HepG2 (cell line): ENCODE data around the gene SDHAF3. TPM values are rescaled to one million over a fixed set of nuclear protein-coding genes. Genes with fewer than 3 reads are reported as not detected.

ENCODE experiments used
- HOXA7 ChIP-seq: sonication (generic); formaldehyde crosslinking; IDR thresholded peaks from 2 replicates; pipeline ENCODE4 v1.8.1; 2022; ENCODE audit warnings: mild to moderate bottlenecking, missing genetic modification reagents, moderate library complexity
- KAT2B ChIP-seq: fragments of 150-350 bp; IDR thresholded peaks from 2 replicates; pipeline ENCODE4 v1.6.1; 2014; ENCODE audit warnings: low read depth, low read length, borderline replicate concordance
- KLF6 ChIP-seq: IDR thresholded peaks from 2 replicates; pipeline ENCODE4 v1.8.0; 2016; ENCODE audit warnings: missing biosample characterization, missing genetic modification reagents
- MAFF ChIP-seq: IDR thresholded peaks from 2 replicates; pipeline ENCODE4 v1.6.1; 2011; ENCODE audit warnings: low read depth, low read length, improper control_type of control experiment
- NR3C1 ChIP-seq: sonication (generic); formaldehyde crosslinking; IDR thresholded peaks from 2 replicates; pipeline ENCODE4 v1.4.0; 2020; ENCODE audit warnings: missing genetic modification reagents
- POLR2G ChIP-seq: fragments of 200-400 bp; formaldehyde crosslinking; IDR thresholded peaks from 2 replicates; pipeline ENCODE4 v1.6.1; 2018; ENCODE audit warnings: mild to moderate bottlenecking, low read depth, low read length, moderate library complexity
- PRPF4 ChIP-seq: fragments of 200-400 bp; formaldehyde crosslinking; IDR thresholded peaks from 2 replicates; pipeline ENCODE4 v1.6.1; 2016; ENCODE audit warnings: low read length, low read depth; ENCODE audit not compliant: poor library complexity, severe bottlenecking
- SRSF4 ChIP-seq: fragments of 200-400 bp; formaldehyde crosslinking; IDR thresholded peaks from one replicate; pipeline ENCODE4 v1.6.1; 2018; ENCODE audit warnings: mild to moderate bottlenecking, low read depth, low read length, moderate library complexity; ENCODE audit not compliant: poor library complexity, severe bottlenecking
- TBX3 ChIP-seq: fragments of 450-650 bp; IDR thresholded peaks from 2 replicates; pipeline ENCODE4 v1.6.1; 2017; ENCODE audit warnings: antibody characterized with exemption, mild to moderate bottlenecking, inconsistent platforms, borderline replicate concordance
- ZC3H13 ChIP-seq: sonication (generic); formaldehyde crosslinking; IDR thresholded peaks from 2 replicates; pipeline ENCODE4 v1.8.1; 2023; ENCODE audit warnings: mild to moderate bottlenecking, missing genetic modification reagents, moderate library complexity
- ZNF251 ChIP-seq: sonication (generic); formaldehyde crosslinking; IDR thresholded peaks from 2 replicates; pipeline ENCODE4 v1.9.0; 2021; ENCODE audit warnings: mild to moderate bottlenecking, missing genetic modification reagents
- ZSCAN25 ChIP-seq: sonication (generic); formaldehyde crosslinking; IDR thresholded peaks from 2 replicates; pipeline ENCODE4 v1.8.0; 2022; ENCODE audit warnings: mild to moderate bottlenecking, missing genetic modification reagents
- polyA plus RNA-seq, 8 experiments: library from polyadenylated mRNA; depleted of rRNA in 3 of 8; stranded (reverse) in 7 of 8; unstranded in 1 of 8; fragments of >200 nt; fragmentation: Illumina TruSeq in 4 of 8; extraction: Trizol in 4 of 8; gene quantifications; 2 replicates each; pipeline versions ENCODE4 v1.2.1 to v1.2.3, GENCODE V29; 2011 to 2016; ENCODE audit warnings: low read depth in 4 of 8, missing spikeins in 1 of 8, mixed read lengths in 1 of 8; ENCODE audit not compliant: insufficient read depth in 1 of 8
- total RNA-seq, 5 experiments: library from RNA; depleted of rRNA; stranded (reverse); fragments of >200 nt; fragmentation: Illumina TruSeq; extraction: Trizol; gene quantifications; 2 replicates each; pipeline ENCODE4 v1.2.3, GENCODE V29; 2016; ENCODE audit warnings: low read depth in 1 of 5
- TF ChIP-seq, protein P1 (sequence below): IDR thresholded peaks from 2 replicates; pipeline ENCODE4 v1.6.1; 2016; ENCODE audit warnings: low read depth, missing genetic modification reagents, missing compliant biosample characterization
- TF ChIP-seq, protein P2 (sequence below): sonication (generic); formaldehyde crosslinking; IDR thresholded peaks from 2 replicates; pipeline ENCODE4 v1.5.0; 2020; ENCODE audit warnings: mild to moderate bottlenecking, missing genetic modification reagents
- TF ChIP-seq, protein P3 (sequence below): sonication (generic); formaldehyde crosslinking; IDR thresholded peaks from 2 replicates; pipeline ENCODE4 v1.5.1; 2020; ENCODE audit warnings: missing genetic modification reagents, mild to moderate bottlenecking, borderline replicate concordance
- TF ChIP-seq, protein P4 (sequence below): IDR thresholded peaks from 2 replicates; pipeline ENCODE4 v1.6.1; 2016; ENCODE audit warnings: low read depth, borderline replicate concordance
- TF ChIP-seq, protein P5 (sequence below): sonication (generic); formaldehyde crosslinking; IDR thresholded peaks from 2 replicates; pipeline ENCODE4 v1.5.0; 2020; ENCODE audit warnings: missing genetic modification reagents, mild to moderate bottlenecking, borderline replicate concordance

The SDHAF3 gene
- total and polyA plus RNA-seq, 2 of the 13 experiments (the other 11 are each of a cell fraction or from before 2014, with no cell fraction given): 15.2 to 32.6 TPM

DNA sequence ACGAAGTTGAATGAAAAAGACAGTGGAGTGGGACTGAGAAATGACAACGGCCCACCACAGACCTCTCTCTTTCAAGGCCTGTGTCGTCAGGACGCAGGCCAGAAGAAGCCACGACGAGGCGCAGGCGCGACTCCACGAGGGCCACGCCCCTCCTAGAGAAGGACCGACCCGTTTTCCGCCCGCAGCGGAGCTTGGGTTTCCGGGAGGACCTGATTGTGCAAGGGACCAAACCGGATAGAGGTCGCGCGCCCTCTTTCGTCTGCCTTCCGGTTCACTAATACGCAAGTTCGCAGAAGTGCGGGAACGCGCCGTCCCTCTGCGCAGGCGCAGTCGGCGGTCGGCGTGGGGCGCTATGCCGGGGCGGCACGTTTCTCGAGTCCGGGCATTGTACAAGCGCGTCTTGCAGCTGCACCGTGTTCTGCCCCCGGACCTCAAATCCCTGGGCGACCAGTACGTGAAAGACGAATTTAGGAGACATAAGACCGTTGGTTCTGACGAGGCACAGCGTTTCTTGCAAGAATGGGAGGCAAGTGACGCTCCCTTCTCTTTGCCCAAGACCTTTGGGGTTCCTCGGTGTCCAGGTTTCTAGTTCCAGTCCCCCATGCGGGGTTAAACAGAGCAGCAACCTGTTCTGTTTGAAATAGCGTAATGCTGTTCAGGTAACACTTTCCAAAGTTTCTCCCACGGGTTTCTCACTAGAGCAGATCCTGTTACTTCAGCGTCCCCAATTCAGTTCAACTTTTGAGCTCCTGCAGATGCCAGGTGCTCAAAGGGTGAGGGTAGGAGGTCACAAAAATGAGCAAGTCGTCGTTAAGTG, at the start of gene SDHAF3 (continued):
- TF ChIP-seq, protein P1, sequence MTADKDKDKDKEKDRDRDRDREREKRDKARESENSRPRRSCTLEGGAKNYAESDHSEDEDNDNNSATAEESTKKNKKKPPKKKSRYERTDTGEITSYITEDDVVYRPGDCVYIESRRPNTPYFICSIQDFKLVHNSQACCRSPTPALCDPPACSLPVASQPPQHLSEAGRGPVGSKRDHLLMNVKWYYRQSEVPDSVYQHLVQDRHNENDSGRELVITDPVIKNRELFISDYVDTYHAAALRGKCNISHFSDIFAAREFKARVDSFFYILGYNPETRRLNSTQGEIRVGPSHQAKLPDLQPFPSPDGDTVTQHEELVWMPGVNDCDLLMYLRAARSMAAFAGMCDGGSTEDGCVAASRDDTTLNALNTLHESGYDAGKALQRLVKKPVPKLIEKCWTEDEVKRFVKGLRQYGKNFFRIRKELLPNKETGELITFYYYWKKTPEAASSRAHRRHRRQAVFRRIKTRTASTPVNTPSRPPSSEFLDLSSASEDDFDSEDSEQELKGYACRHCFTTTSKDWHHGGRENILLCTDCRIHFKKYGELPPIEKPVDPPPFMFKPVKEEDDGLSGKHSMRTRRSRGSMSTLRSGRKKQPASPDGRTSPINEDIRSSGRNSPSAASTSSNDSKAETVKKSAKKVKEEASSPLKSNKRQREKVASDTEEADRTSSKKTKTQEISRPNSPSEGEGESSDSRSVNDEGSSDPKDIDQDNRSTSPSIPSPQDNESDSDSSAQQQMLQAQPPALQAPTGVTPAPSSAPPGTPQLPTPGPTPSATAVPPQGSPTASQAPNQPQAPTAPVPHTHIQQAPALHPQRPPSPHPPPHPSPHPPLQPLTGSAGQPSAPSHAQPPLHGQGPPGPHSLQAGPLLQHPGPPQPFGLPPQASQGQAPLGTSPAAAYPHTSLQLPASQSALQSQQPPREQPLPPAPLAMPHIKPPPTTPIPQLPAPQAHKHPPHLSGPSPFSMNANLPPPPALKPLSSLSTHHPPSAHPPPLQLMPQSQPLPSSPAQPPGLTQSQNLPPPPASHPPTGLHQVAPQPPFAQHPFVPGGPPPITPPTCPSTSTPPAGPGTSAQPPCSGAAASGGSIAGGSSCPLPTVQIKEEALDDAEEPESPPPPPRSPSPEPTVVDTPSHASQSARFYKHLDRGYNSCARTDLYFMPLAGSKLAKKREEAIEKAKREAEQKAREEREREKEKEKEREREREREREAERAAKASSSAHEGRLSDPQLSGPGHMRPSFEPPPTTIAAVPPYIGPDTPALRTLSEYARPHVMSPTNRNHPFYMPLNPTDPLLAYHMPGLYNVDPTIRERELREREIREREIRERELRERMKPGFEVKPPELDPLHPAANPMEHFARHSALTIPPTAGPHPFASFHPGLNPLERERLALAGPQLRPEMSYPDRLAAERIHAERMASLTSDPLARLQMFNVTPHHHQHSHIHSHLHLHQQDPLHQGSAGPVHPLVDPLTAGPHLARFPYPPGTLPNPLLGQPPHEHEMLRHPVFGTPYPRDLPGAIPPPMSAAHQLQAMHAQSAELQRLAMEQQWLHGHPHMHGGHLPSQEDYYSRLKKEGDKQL (CRISPR knock-in tag): no peak
- TF ChIP-seq ZC3H13 (CRISPR knock-in tag) (peak; percentile 93), PRPF4 (no peak), KAT2B (no peak), ZNF251 (no peak), SRSF4 (no peak), TBX3 (no peak), KLF6 (CRISPR knock-in tag) (peak; percentile 92), NR3C1 (CRISPR knock-in tag) (no peak), HOXA7 (CRISPR knock-in tag) (no peak), POLR2G (peak; percentile 98), MAFF (no peak), ZSCAN25 (peak; percentile 67; the same call in 1 of the 2 replicates)
- TF ChIP-seq, protein P2, sequence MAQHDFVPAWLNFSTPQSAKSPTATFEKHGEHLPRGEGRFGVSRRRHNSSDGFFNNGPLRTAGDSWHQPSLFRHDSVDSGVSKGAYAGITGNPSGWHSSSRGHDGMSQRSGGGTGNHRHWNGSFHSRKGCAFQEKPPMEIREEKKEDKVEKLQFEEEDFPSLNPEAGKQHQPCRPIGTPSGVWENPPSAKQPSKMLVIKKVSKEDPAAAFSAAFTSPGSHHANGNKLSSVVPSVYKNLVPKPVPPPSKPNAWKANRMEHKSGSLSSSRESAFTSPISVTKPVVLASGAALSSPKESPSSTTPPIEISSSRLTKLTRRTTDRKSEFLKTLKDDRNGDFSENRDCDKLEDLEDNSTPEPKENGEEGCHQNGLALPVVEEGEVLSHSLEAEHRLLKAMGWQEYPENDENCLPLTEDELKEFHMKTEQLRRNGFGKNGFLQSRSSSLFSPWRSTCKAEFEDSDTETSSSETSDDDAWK (CRISPR knock-in tag): no peak
- TF ChIP-seq, protein P3, sequence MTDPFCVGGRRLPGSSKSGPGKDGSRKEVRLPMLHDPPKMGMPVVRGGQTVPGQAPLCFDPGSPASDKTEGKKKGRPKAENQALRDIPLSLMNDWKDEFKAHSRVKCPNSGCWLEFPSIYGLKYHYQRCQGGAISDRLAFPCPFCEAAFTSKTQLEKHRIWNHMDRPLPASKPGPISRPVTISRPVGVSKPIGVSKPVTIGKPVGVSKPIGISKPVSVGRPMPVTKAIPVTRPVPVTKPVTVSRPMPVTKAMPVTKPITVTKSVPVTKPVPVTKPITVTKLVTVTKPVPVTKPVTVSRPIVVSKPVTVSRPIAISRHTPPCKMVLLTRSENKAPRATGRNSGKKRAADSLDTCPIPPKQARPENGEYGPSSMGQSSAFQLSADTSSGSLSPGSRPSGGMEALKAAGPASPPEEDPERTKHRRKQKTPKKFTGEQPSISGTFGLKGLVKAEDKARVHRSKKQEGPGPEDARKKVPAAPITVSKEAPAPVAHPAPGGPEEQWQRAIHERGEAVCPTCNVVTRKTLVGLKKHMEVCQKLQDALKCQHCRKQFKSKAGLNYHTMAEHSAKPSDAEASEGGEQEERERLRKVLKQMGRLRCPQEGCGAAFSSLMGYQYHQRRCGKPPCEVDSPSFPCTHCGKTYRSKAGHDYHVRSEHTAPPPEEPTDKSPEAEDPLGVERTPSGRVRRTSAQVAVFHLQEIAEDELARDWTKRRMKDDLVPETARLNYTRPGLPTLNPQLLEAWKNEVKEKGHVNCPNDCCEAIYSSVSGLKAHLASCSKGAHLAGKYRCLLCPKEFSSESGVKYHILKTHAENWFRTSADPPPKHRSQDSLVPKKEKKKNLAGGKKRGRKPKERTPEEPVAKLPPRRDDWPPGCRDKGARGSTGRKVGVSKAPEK (CRISPR knock-in tag): peak; percentile 96; the same call in 1 of the 2 replicates
- TF ChIP-seq, protein P4, sequence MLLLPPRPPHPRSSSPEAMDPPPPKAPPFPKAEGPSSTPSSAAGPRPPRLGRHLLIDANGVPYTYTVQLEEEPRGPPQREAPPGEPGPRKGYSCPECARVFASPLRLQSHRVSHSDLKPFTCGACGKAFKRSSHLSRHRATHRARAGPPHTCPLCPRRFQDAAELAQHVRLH (CRISPR knock-in tag): peak; percentile 97
- TF ChIP-seq, protein P5, sequence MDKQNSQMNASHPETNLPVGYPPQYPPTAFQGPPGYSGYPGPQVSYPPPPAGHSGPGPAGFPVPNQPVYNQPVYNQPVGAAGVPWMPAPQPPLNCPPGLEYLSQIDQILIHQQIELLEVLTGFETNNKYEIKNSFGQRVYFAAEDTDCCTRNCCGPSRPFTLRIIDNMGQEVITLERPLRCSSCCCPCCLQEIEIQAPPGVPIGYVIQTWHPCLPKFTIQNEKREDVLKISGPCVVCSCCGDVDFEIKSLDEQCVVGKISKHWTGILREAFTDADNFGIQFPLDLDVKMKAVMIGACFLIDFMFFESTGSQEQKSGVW (CRISPR knock-in tag): no peak
